Measurements from ENCODE around the gene SST.

The SST gene

GRCh38 chr3:187669675-187670504 lies at the start of gene SST:
SST (minus strand) TSS chr3:187670394; CDS start chr3:187670291, 103 bp downstream.
- peak; percentile 33 for DNase-seq

DNA sequence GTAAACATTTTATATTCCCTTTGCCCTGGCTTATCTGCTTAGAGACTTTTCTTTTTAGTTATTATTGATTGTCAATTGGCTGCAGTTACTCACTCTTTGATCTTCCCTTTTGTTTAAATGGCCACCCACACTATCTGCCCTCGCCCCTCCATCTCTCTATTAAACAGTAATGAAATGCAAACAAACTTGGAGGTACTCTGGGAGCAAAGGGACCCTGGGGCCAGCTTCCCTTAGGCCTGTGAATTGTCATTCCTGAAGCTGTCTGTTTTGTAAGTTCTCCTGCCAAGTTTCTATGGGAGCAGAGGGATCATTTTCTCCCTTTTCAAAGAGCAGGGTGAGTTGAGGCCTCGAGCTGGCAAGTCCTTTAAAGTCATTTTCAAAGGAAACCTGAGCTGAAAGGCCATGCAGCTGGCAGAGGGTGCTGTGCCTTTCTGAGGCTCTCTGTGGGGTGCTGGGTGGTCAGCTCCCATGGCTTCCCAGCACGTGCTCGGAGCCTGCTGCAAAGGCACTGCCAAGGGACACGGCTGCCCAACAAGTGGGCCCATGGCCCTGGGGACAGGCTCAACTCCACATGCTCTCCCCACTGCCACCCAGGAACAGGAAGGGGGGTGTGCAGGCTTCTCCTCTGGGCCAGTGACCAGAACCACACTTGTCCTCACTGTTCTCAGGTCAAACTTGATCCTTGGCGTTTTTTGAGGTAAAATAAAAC lies 49.6 kb upstream of the SST start:
- DNase-seq, result no peak

DNA sequence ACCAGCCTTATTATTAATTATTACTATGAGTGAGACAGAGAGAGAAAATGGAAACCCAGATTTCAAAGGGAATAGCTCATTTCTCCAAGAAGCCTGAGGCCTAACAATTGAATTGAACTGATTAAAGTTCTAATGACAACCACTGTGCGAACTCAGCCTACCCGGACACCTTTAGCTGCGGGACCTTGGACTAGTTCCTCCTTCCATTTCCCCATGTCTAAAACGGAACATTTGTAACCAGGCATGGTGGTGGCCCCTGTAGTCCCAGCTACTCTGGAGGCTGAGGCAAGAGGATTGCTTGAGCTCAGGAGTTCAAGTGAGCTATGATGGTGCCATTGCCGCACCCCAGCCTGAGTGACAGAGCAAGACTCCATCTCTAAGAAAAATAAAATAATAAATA lies 48.6 kb upstream of the SST start:
- DNase-seq, result no peak

- DNase-seq, result no peak
These were observed 47.4 kb upstream of the SST start for GRCh38 chr3:187717572-187717971.

GRCh38 chr3:187714404-187714979 lies 44.3 kb upstream of the SST start:
- DNase-seq, result peak; percentile 82

DNA sequence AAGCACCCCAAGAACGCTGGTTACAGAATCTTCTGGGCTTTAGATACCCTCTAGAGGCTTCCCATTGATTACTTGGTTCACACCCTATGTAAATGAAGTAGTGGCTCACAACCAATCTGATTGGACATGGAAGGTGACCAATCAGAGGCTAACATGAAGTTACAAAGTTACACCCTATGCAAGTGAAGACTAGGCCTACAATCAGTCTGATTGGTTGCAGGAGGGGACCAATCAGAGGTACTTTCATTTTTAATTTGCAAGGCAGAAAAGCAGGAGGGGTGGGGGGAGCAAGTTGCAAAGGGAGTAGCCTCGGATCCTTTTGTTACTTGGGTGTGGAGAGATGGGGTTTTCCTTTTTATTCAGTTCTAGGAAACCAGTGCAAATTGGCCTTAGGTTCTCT lies 43.3 kb upstream of the SST start:
- no peak for DNase-seq

- no peak for DNase-seq
These were observed 39.0 kb upstream of the SST start for GRCh38 chr3:187709155-187709554.

- no peak for DNase-seq
These were observed 38.5 kb upstream of the SST start for GRCh38 chr3:187708696-187709095.

- DNase-seq, result peak; percentile 71
These were observed 36.8 kb upstream of the SST start for GRCh38 chr3:187706971-187707370.

GRCh38 chr3:187705164-187705563 lies 35.0 kb upstream of the SST start:
- DNase-seq, result no peak

DNA sequence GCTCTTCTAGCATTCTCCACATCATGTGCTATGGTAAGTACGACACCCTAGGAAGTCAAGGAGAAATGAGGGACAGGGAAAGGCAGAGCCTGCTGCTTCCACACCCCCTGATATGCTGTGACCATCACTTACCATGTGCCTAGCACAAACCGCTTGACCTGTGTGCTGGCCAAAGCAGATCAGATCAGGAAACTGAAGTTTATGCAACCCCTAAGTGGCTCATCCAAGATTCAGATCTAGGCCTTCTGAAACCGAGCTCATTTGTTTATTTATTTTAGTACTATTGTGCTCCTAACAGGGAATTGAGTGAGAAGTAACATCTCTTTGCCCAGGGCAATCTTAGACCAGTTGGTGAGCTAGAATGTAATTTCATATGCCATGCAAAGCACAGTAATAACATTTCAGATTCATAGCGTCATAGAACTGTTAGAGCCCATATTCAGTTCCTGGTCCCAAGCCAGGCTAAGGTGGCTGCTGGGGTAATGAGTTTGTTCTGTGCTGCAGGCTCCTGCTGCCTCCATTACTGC lies 32.4 kb upstream of the SST start, which contains the start of gene RTP2:
Gene RTP2, minus strand, starts transcription at position 51 of the 527 bp plus-strand sequence. CDS start 429 bp downstream, outside the sequence.
- no peak for DNase-seq

- no peak for DNase-seq
These were observed 30.1 kb upstream of the SST start for GRCh38 chr3:187700249-187700648.

DNA sequence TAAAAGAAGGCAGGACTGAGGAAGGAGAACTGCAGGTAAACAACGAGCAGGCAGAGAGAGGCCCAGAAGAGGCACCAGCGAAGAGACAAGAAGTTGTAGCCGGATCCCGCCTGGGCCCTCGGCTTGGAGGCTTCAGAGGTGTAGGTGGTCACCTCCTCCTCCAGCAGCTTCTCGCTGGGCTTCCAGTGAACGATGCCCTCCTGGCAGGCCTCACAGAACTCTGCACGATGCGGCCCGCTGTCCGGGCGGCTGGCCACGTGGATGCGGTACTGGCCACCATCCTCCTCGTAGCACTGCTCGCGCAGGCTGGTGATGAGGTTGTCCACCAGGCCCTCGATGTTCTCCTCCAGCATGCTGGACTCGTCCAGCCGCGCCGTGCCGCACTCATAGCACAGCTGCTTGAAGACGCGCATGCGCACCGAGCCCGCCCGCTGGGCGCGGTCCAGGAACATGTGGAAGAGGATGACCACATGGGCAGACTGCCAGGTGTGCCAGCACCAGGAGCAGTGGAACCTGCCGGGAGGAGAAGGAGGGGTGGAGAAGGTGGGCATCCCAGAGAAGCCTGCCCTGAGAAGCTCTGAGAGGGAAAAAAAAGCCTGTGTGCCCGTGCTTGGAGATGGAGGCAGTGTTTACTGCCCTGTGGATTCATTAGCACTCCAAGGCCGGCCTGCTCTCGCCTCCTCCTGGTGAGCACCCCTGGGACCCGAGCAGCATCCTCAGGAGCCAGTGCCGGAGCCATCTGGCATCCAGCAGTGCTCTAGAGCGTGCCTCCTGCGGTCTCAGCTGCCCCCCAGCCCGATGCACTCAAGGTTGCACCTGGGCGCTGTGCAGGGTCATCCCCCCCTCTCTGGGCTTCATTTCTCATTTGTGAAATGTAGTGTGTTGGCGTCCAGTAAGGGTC lies 28.6 kb upstream of the SST start:
- no peak for DNase-seq

DNA sequence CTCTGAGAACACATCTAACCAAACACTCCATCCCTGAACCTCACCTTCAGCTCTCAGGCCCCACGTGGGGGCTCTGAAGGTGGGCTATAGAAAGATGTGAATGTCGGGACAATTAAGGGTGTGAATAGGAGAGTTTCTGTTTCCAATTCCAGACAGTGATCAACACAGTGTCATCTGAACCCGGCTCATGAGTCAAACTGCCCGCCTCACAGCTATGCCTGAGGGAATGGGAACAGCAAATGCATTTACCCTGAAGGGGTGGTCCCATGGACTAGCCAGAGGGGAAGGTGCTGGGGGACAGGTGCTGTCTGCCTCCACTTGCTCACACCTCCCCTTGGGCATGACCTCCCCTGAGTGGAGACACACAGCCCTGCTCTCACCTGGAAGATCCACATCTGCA lies 25.8 kb upstream of the SST start:
- DNase-seq, result no peak

DNA sequence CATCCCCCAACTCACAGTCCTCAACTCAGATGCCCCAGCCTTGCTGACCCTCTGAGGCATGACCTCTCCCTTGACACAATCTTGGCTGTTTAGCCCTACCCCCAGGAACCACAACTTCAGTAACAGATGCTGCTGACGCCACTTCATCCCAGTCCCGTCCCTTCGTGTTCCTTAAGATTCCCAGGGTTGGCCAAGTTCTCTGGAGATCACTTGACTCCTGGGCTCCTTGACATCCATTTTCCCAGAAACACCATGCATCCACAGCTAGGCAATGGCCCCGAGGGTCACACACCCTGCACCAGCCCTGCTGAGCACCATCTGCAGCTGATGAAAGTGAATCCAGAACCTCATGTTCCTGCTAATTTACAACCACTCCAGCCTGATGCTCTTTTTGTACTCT lies 25.3 kb upstream of the SST start:
- no peak for DNase-seq

GRCh38 chr3:187694801-187695200 lies 24.6 kb upstream of the SST start:
- no peak for DNase-seq

- no peak for DNase-seq
These were observed 23.2 kb upstream of the SST start for GRCh38 chr3:187693431-187693830.

DNA sequence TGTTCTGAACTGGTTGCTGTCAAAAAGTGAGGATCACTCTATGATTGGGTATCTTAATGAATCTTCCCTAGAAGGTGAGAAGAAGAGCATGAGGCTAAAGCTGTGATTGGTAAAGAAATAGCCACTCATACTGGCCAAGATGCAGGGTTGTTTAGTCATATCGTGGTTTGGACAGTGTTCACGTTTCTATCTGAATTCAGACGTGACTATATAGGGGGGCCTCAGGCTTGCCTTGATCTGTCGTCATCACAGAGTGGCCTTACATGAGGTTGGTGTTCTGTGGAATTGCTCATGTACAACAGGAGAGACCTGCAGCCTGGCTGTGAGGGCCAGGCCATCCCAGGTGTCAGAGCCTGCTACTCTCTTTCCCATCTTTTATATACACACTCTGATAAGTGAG lies 19.8 kb upstream of the SST start:
- DNase-seq, result no peak

DNA sequence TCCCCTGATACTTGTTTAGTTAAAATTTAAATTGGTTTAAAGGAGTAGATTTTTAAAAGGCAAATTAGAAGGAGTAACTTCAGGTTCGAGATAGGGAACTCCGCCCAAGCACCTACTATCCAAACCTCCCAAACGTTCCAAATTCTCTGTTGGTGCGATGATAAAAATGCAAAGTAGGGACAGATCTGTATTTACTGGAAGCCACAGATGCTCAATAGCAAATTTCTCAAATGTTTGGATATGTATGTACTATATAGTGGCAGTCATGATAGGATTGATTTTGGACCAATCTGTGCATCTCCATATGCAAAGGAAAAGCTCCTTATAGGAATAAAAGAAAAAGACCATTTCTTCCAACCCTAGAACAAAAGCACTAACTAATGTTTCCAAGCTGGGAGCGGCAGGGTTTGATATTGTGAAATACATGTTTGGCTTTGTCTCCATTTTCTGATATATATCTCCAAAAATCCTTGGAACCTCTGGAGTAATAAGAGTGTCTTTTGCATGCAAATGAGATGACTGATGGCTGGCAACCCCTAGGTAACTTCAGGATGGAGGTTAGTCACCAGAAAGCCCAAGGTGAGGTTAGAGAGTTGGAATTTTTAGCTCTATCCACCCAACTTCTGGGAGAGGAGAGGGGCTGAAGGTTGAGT lies 16.6 kb upstream of the SST start:
- DNase-seq, result no peak

- DNase-seq, result no peak
These were observed 15.8 kb upstream of the SST start for GRCh38 chr3:187685948-187686347.

DNA sequence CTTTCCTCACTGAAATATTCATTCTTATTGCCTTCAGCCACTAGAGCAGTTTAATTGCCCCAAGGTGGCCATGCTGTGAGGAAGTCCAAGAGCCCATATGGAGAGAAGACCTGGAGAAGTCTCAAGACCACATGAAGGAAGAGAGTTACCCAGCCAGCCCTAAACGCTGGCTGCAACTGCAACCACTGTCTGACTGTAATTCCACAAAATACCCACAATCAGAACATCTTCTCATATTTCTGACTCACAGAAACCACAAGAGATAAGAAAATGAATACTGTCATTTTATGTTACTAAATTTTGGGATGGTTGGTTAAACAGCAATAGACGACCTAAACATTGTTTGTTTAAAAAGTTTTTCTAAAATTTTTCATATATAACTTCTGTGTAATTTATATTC lies 14.7 kb upstream of the SST start:
- DNase-seq, result no peak

GRCh38 chr3:187684444-187684843 lies 14.2 kb upstream of the SST start:
- DNase-seq, result no peak
